Gastrocnemius medialis (tissue), 4 donors: Measurements from ENCODE around the gene RERE. TPM values are rescaled to one million over a fixed set of nuclear protein-coding genes. Genes with fewer than 3 reads are reported as not detected.
"Not testable (repeated sequence)": the region's sequence is repeated elsewhere in the genome, so short reads cannot be mapped to it uniquely, and the experiment has no call there.

Experiments used
- ATAC-seq, 2 donors: fragments of 150-250 bp; one replicate each; pipeline ENCODE4 v1.9.1; 2016
- DNase-seq, 2 donors: peaks; one replicate each; pipeline ENCODE4 v3.0.0-alpha.2; 2019
- H3K27ac ChIP-seq, 4 donors: fragments of 200-600 bp; sonication (generic); 1 replicate in 1 of 4; 2 replicates in 3 of 4; pipeline ENCODE4 v1.5.1; 2016 to 2018; ENCODE audit warnings: mild to moderate bottlenecking in 2 of 4, moderate library complexity in 1 of 4
- H3K27me3 ChIP-seq, 3 donors: fragments of 200-600 bp; sonication (generic) in 2 of 3; 1 replicate in 1 of 3; 2 replicates in 2 of 3; pipeline versions ENCODE4 v1.5.1 to v1.6.0; 2016 to 2019; ENCODE audit warnings: mild to moderate bottlenecking in 1 of 3, moderate library complexity in 1 of 3
- H3K36me3 ChIP-seq, 2 donors: fragments of 200-600 bp; sonication (generic) in 1 of 2; one replicate each; pipeline ENCODE4 v1.5.1; 2017 to 2018
- H3K4me1 ChIP-seq, 2 donors: fragments of 200-600 bp; sonication (generic) in 1 of 2; one replicate each; pipeline ENCODE4 v1.5.1; 2016 to 2017; ENCODE audit warnings: mild to moderate bottlenecking in 2 of 2
- H3K4me3 ChIP-seq, 4 donors: fragments of 200-600 bp; sonication (generic) in 3 of 4; 1 replicate in 1 of 4; 2 replicates in 3 of 4; pipeline ENCODE4 v1.5.1; 2016 to 2019; ENCODE audit warnings: mild to moderate bottlenecking in 2 of 4
- H3K9me3 ChIP-seq, 3 donors: fragments of 200-600 bp; sonication (generic) in 2 of 3; 1 replicate in 1 of 3; 2 replicates in 2 of 3; pipeline ENCODE4 v1.5.1; 2016 to 2019
- POLR2A ChIP-seq, 2 donors: fragments of 450-650 bp; IDR thresholded peaks; one replicate each; pipeline ENCODE4 v1.6.1; 2017; ENCODE audit warnings: antibody characterized with exemption in 2 of 2, mild to moderate bottlenecking in 2 of 2, moderate library complexity in 2 of 2
- in situ Hi-C, 4 donors: fragments of 200-750 bp; cut with MboI; loops; one replicate each; pipeline versions ENCODE4 v1.15.0 to v1.8.0; 2017; ENCODE audit warnings: low sequenced_read_pairs in 4 of 4
- intact Hi-C: fragments of 100-400 bp; cut with DNase I; formaldehyde crosslinking; loops from one replicate; pipeline ENCODE4 v1.15.1; 2023; ENCODE audit warnings: low total_unique reads
- total RNA-seq, 4 donors: library from RNA; depleted of rRNA; stranded (reverse); fragments of >200 nt; gene quantifications; one replicate each; pipeline versions ENCODE4 v1.1.0 to v1.2.3, GENCODE V29; 2016
- TF ChIP-seq, protein P1 (sequence below), 5 experiments: fragments of 450-650 bp in 3 of 5; fragments of 200-600 bp in 2 of 5; sonication (generic) in 2 of 5; IDR thresholded peaks in 4 of 5; conservative IDR thresholded peaks in 1 of 5; 1 replicate in 4 of 5; 2 replicates in 1 of 5; pipeline ENCODE4 v1.5.1; 2016 to 2019; ENCODE audit warnings: antibody characterized with exemption in 5 of 5, mild to moderate bottlenecking in 3 of 5, moderate library complexity in 3 of 5

Gene RERE
- total RNA-seq, 4 donors from 2014 or later, result 60.8 to 106 (median 102) TPM

GRCh38 chr1:8598783-8599182 lies 218.7 kb downstream of the RERE start:
- no peaks in the 10 kb centered on the region for H3K27me3 ChIP-seq
- H3K4me3 ChIP-seq, result no peak overlapping the region
- H3K27ac ChIP-seq, result peak overlapping the region; percentile 7 to 56 (median 40)
- ATAC-seq, result peak; percentile 9 to 27
- in situ Hi-C loops (no loop called here), intact Hi-C loops (no loop called here)
- no peaks in the 10 kb centered on the region for H3K9me3 ChIP-seq
- no peak for DNase-seq
- H3K4me1 ChIP-seq, result peaks cover 27 to 38% of the 10 kb centered on the region in 2 donors
- TF ChIP-seq POLR2A (IDR thresholded peaks at IDR 0.05), result no peak
- H3K36me3 ChIP-seq, result no peaks in the 10 kb centered on the region

DNA sequence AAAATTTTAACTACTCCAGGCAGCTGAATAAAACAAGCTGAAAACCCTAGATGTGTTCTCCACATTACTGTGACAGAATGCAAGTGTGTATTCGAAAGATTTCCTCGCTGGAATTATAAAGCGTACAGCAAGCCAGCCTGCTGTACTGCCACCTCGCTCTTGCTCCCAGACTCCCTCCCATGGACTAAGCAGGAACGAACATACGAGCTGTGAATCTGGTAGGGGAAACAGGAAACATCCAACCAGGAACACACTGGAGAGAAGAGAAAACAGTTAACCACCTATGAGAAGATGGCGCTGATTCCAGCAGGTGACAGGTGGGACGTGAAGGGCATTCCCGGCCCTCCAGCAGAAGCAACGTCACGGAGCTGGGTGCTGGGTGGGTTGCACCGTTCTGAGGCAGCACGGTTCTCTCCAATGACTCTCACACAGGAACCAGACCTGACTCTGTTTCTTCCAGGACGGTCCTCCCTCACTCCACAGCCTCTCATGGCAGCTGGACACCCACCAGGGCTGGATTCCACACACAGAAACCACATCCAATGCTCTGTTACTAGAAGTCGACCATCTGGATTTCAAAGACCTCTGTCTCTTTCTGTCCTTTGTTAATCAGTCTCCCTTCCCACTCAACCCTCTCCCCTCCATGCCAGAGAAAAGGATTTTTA lies 219.2 kb downstream of the RERE start:
- TF ChIP-seq POLR2A (IDR thresholded peaks at IDR 0.05), result no peak
- TF ChIP-seq, protein P1, sequence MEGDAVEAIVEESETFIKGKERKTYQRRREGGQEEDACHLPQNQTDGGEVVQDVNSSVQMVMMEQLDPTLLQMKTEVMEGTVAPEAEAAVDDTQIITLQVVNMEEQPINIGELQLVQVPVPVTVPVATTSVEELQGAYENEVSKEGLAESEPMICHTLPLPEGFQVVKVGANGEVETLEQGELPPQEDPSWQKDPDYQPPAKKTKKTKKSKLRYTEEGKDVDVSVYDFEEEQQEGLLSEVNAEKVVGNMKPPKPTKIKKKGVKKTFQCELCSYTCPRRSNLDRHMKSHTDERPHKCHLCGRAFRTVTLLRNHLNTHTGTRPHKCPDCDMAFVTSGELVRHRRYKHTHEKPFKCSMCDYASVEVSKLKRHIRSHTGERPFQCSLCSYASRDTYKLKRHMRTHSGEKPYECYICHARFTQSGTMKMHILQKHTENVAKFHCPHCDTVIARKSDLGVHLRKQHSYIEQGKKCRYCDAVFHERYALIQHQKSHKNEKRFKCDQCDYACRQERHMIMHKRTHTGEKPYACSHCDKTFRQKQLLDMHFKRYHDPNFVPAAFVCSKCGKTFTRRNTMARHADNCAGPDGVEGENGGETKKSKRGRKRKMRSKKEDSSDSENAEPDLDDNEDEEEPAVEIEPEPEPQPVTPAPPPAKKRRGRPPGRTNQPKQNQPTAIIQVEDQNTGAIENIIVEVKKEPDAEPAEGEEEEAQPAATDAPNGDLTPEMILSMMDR (IDR thresholded peaks at IDR 0.05 in 4 of 5, conservative IDR thresholded peaks at IDR 0.05 in 1 of 5), result peak in 4 of 5 experiments; percentile 18 to 52 (median 37)
- intact Hi-C loops (no loop called here), in situ Hi-C loops (no loop called here)
- ATAC-seq (peak; percentile 78 to 86), DNase-seq (peak; percentile 7 to 24)
- H3K27ac ChIP-seq, result peak overlapping the region; percentile 7 to 56 (median 40)
- H3K9me3 ChIP-seq, result no peaks in the 10 kb centered on the region
- H3K27me3 ChIP-seq, result no peaks in the 10 kb centered on the region
- H3K4me1 ChIP-seq, result peaks cover 27 to 37% of the 10 kb centered on the region in 2 donors
- peak overlapping the region in 3 of 4 donors; percentile 11 to 26 (median 22) for H3K4me3 ChIP-seq
- no peaks in the 10 kb centered on the region for H3K36me3 ChIP-seq

GRCh38 chr1:8597455-8597854 lies 220.0 kb downstream of the RERE start:
- no peaks in the 10 kb centered on the region for H3K27me3 ChIP-seq
- peak overlapping the region in 3 of 4 donors; percentile 30 to 56 (median 49) for H3K27ac ChIP-seq
- no peaks in the 10 kb centered on the region for H3K9me3 ChIP-seq
- H3K4me3 ChIP-seq, result no peak overlapping the region
- H3K36me3 ChIP-seq, result no peaks in the 10 kb centered on the region
- ATAC-seq (no peak), DNase-seq (no peak)
- in situ Hi-C loops, result no loop called here
- peaks cover 27 to 35% of the 10 kb centered on the region in 2 donors for H3K4me1 ChIP-seq
- intact Hi-C loops, result no loop called here
- no peak for TF ChIP-seq POLR2A (IDR thresholded peaks at IDR 0.05)
- TF ChIP-seq, protein P1 (IDR thresholded peaks at IDR 0.05 in 4 of 5, conservative IDR thresholded peaks at IDR 0.05 in 1 of 5), result no peak

GRCh38 chr1:8595941-8596340 lies 221.5 kb downstream of the RERE start:
- Histone ChIP-seq H3K9me3 (no peaks in the 10 kb centered on the region), H3K4me1 (peaks cover 31 to 45% of the 10 kb centered on the region in 2 donors), H3K27ac (no peak overlapping the region), H3K36me3 (no peaks in the 10 kb centered on the region), H3K27me3 (no peaks in the 10 kb centered on the region), H3K4me3 (no peak overlapping the region)
- ATAC-seq, result no peak
- in situ Hi-C loops, result no loop called here
- no peak for DNase-seq
- TF ChIP-seq, protein P1 (IDR thresholded peaks at IDR 0.05 in 4 of 5, conservative IDR thresholded peaks at IDR 0.05 in 1 of 5), result no peak
- TF ChIP-seq POLR2A (IDR thresholded peaks at IDR 0.05), result no peak
- intact Hi-C loops, result no loop called here

DNA sequence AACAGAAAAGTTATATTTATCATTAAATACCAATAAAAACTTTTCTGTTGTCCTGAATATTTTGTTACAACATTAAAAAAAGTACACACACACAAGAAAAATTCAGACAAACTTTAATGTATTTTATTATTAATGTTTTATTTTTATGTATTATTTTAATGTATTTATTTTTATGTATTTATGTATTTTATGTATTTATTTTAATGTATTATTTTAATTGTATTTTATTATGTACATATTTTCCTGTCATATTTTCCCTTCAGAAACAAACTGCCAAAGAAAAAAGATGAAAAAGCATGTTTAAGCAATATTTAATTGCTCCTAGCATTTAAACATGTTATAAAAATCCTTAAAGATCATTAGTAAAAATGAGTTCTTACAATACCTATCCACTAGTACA lies 222.1 kb downstream of the RERE start:
- H3K4me3 ChIP-seq, result no peak overlapping the region
- no peaks in the 10 kb centered on the region for H3K9me3 ChIP-seq
- no peak for ATAC-seq
- no peak for DNase-seq
- intact Hi-C loops, result no loop called here
- TF ChIP-seq, protein P1 (IDR thresholded peaks at IDR 0.05 in 4 of 5, conservative IDR thresholded peaks at IDR 0.05 in 1 of 5), result no peak
- TF ChIP-seq POLR2A (IDR thresholded peaks at IDR 0.05), result no peak
- no peaks in the 10 kb centered on the region for H3K36me3 ChIP-seq
- H3K4me1 ChIP-seq, result peaks cover 37 to 48% of the 10 kb centered on the region in 2 donors
- H3K27me3 ChIP-seq, result no peaks in the 10 kb centered on the region
- H3K27ac ChIP-seq, result no peak overlapping the region
- in situ Hi-C loops, result no loop called here

DNA sequence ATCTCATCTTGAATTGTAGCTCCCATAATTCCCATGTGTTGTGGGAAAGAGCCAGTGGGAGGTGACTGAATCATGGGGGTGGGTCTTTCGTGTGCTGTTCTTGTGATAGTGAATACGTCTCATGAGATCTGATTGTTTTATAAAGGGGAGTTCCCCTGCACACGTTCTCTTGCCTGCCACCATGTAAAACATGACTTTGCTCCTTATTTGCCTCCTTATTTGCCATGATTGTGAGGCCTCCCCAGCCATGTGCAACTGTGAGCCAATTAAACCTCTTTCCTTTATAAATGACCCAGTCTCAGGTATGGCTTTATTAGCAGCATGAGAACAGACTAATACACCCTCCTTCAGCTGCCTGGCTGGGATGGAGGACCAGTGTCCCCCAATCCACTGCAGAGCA lies 224.1 kb downstream of the RERE start:
- H3K9me3 ChIP-seq, in situ Hi-C loops, intact Hi-C loops, H3K36me3 ChIP-seq, H3K27ac ChIP-seq, DNase-seq, ATAC-seq, H3K4me3 ChIP-seq, H3K27me3 ChIP-seq: not testable (repeated sequence)
- H3K4me1 ChIP-seq, result peaks cover 29 to 36% of the 10 kb centered on the region in 2 donors
